HK-2 (cell line): Measurements from ENCODE around the gene DSCAM.

Source experiments
- DNase-seq: peaks from one replicate; pipeline ENCODE4 v3.0.0-alpha.2; 2018; ENCODE audit not compliant: unreplicated experiment

DSCAM gene

DNA sequence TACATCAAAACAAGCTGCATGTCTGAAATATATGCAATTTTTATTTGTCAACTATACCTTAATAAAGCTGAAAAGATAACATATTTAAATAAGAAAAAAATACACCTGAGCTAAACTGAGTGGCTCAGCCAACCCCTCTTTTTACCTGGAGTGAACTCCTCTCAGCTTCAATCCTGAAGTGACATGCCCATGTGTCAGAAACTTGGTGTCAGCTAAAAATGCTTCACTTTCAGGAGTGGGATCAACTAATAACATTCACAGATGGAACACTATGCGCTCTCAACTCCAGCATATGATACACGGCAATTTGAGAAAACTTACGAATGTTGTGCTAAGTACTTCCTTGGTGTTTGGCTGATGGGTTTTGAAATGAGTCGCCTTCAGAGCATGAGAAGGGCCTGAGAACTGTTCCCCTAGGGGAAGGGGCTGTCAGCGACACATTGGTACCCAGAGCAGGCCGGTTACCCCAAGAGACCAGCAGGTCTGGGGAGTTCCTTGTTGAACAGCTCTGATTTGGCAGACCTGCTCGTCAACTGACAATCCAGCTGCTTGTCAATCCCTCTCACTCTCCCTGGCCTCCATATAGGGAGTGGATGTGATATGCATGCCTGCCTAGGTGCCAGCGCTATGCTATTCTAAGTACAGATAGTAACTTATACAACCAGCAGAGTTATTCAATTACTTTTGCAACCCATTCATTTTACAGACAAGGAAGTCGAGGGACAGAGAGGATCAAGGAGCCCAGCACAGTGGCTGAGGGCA lies 712.0 kb downstream of the DSCAM start:
- no peak for DNase-seq

- no peak for DNase-seq
Measured at GRCh38 chr21:40130476-40130875, 716.5 kb downstream of the DSCAM start.

DNA sequence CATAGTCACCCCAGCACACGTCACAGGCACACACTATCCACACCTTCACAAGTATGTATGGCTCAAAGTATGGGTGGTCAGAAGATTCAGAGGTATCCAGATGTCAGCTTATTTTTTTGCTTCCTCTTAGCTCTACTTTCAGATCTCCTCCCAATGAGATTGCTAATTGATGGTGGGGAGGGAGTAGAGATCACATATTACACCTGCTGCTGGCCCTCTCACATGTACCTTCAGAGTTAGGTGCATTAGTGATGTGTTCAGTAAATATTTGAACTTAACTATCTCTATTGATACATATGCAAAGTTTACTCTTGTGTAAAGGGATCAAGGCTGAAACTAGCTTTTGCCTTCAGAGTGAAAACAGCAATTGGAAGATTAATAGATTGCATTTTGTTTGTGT lies 717.1 kb downstream of the DSCAM start:
- no peak for DNase-seq

DNA sequence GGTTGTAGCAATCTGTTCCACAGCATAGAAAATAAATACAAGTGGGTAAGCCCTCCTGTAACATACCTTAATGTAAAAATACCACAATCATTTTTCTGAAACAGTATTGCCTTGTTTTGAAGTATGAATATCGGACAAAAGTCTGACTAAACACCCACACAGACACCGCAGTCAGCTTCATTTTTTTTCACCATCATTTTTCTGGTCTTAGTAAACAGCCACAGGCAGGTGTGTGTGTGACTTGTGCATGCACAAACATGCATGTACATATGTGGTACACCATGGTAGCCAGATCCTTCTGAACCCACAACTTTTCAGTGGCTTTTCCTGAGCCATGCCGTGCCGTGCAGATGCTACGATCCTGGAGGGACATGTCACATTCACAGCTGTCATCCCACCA lies 718.1 kb downstream of the DSCAM start:
- DNase-seq: no peak

- no peak for DNase-seq
Measured at GRCh38 chr21:40120940-40121575, 725.9 kb downstream of the DSCAM start.

DNA sequence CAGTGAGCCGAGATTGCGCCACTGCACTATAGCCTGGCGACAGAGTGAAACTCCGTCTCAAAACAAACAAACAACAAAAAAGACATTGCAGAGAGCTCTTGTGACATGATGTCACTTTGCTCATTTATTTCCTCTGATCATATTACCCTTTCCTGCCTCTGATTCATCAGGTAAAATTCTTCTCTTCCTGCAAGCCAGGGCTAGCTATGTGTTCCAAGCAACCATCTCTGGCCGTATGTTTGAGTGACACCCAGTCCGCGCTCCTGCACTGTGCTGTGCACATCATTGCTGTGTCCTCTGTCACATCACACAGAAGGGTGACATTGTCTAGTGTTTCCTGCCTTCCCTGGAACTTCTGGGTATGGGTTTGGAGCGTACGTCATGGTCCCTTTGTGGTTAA lies 728.4 kb downstream of the DSCAM start:
- no peak for DNase-seq

DNA sequence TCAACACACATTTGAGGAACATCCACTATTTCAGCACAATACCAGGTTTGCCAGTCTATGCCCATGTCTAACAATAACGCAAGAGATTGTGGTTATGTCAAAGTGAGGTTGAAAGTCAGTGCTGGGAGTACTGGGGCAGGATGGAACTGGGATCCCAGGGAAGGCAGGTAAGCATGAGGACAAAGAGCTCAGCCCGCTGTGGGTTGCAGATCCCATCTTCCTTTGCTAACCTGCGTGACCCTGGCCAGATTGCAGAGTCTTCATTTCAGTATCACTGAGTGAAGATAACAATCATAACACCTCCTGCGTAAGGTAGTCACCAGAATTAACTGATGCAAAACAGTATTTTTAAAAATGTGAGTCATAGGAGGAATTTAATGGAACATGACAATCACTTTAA lies 729.7 kb downstream of the DSCAM start:
- DNase-seq: no peak

- no peak for DNase-seq
Measured at GRCh38 chr21:40115775-40116174, 731.2 kb downstream of the DSCAM start.

GRCh38 chr21:40102682-40103081 lies 744.3 kb downstream of the DSCAM start:
- DNase-seq: no peak

DNA sequence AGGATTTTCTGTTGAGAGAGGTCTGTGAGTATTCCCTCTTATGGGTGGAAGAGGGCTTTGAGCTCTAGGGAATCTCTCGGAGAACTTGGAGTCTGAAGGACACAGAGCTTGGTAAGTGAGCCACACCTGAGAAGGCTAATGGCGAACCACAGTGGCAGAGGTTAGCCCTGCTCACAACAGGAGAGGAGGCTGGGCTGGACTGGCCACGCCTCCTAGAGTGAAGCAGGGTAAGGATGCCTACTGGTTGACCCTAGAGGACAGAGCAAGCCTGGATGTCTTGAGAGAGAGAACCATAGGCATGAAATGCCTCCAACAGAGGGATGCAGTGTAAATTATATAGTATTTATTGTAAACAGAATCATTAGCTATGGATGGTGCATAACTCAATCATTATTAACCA lies 747.1 kb downstream of the DSCAM start:
- DNase-seq: no peak

- DNase-seq: no peak
Measured at GRCh38 chr21:40095477-40095876, 751.5 kb downstream of the DSCAM start.

GRCh38 chr21:40080385-40080784 lies 766.6 kb downstream of the DSCAM start:
- no peak for DNase-seq

- DNase-seq: no peak
Measured at GRCh38 chr21:40074710-40075109, 772.2 kb downstream of the DSCAM start.

GRCh38 chr21:40074198-40074597 lies 772.8 kb downstream of the DSCAM start:
- no peak for DNase-seq

DNA sequence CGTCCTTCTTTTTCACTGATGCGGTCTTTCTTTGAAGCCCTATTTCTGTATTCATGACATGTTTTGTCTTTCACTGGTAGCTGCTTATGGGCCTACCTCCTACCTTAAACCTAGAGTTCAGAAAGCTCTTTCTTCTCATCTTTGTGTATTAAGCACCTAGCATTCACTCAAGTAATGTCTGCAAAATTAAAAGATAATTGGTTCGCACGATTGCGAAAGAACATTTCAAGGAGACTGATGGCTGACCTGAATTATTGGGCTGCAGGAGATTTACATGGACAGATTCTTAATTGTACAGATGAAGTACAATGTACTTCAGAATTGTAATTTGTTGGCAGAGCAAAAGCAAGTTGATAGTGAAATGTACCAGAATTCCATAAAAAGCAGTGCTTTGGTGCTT lies 773.3 kb downstream of the DSCAM start:
- no peak for DNase-seq

DNA sequence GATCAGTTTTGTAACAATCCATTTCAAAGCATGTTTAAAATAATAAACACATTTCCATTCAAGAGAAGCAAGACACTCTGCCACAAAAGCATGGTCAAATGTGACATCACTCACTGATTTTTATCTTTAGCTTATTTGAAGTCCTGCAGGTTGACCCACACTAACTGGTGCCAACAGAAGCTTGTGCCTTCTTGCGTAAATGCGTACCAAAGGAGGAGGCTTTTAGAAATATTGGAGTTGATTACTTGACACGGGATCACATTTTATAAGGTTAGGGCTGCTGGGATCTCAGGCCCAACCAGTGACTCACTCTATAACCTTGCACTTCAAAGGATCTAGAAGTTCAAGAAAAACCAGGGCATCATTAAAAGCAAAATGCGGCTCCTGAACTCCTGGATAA lies 776.1 kb downstream of the DSCAM start:
- DNase-seq: no peak

- no peak for DNase-seq
Measured at GRCh38 chr21:40067751-40068150, 779.2 kb downstream of the DSCAM start.

GRCh38 chr21:40066221-40066620 lies 780.7 kb downstream of the DSCAM start:
- DNase-seq: no peak

- no peak for DNase-seq
Measured at GRCh38 chr21:40060083-40060677, 786.8 kb downstream of the DSCAM start.

DNA sequence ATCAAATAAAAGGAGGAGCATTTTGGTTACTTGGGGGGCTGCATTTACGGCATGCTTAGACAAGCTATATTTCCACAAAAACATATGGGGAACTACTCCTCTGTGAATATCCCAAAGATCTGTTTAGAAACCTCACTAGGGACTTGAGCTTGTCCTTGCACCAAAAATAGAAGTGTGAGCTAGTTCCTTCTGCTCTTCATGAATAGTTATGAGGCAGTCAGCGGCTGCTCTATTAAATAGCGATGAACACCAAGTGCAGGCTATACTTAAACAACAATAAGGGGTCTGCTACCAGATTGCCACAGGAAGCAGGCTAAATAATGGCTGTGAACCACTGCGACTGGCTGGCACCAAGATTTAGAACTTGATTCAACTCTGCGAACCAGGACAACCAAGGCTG lies 789.6 kb downstream of the DSCAM start:
- no peak for DNase-seq

DNA sequence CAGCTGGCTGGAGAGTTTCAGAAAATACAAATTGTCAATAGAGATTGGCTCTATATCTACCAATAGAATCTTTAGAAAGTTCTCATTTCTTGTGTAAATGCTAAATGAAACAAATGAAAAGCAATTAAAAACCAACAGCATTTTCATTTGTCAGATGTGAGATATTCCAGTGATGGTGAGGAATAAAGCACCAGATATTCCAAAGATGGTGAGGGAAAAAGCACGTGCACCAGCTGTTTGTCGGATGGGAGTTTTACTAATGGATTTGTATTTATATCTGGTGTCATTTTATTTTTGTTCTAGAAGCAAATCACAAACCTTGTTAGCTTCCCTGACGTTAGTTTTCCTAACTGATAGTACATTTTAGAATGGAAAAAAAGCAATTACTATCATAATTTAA lies 790.9 kb downstream of the DSCAM start:
- DNase-seq: no peak

DNA sequence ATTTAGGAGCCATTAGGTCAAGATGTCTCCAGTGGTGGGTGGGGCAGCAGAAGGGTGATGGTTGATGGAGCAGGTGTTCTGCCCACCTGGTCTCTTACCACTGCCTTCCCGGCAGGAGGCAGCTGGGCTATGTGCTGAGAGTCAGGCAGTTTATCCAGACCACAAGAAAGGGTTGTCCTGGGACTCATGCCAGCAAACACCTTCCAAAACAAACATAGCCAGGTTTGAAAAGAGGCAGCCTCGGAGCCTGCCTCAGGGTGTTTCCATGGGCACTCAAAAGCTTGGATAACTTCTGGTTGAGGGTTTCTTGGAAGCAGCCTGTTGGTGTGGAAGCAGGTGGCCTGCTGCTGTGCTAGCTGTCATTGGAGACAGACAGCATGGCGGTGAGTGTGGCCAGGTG lies 792.6 kb downstream of the DSCAM start:
- DNase-seq: no peak

GRCh38 chr21:40053007-40053406 lies 794.0 kb downstream of the DSCAM start:
- DNase-seq: no peak
